K562 (cell line): ENCODE results near the gene ORM1. TPM values are rescaled to one million over a fixed set of nuclear protein-coding genes. Genes with fewer than 3 reads are reported as not detected.

Experiments
- ATAC-seq: fragments of 200-7000 bp; cut with Tn5 transposase; 3 replicates; pipeline ENCODE4 v1.9.1; 2020; ENCODE audit warnings: moderate library complexity
- BruUV-seq: library from RNA; stranded (reverse); fragments of 400-500 nt; replicated peaks from 2 replicates; lab custom pipeline; 2021; lab: Mats Ljungman, UMichigan
- CTCF ChIA-PET: fragments of 300-600 bp; formaldehyde crosslinking; extraction: SDS; loops from one replicate; lab custom pipeline; 2021; ENCODE audit warnings: low intra/inter-chr PET ratio; lab: Yijun Ruan, JAX
- POLR2A ChIA-PET: fragments of 300-600, 350-650 bp; sonication (Branson Sonifier 250); formaldehyde crosslinking; extraction: SDS; loops from one replicate; lab custom pipeline; 2021; ENCODE audit warnings: antibody characterized with exemption, inconsistent platforms; lab: Yijun Ruan, JAX
- DNase-seq, 4 experiments: peaks; one replicate each; pipeline versions ENCODE4 v3.0.0 to v3.0.0-alpha.2; 2011 to 2018; ENCODE audit warnings: low spot score in 3 of 4, mixed read lengths in 3 of 4; ENCODE audit errors: extremely low read depth in 1 of 4
- FAIRE-seq: peaks from 2 replicates; lab custom pipeline; 2011; peaks lifted over from hg19 to GRCh38; lab: Jason Lieb, UNC
- H2AFZ ChIP-seq: 2 replicates; pipeline ENCODE4 v1.6.0; 2011; ENCODE audit warnings: low read depth, low read length, control low read depth, inconsistent platforms
- H3K27ac ChIP-seq: fragments of 200-600 bp; 3 replicates; pipeline ENCODE4 v1.8.0; 2011; ENCODE audit warnings: low read depth, mild to moderate bottlenecking, control low read depth, inconsistent platforms, low read length, moderate library complexity, mixed read lengths; ENCODE audit errors: extremely low read depth
- H3K27me3 ChIP-seq, 2 experiments: fragments of 300-600 bp in 1 of 2; 2 replicates in 1 of 2; 3 replicates in 1 of 2; pipeline versions ENCODE4 v1.6.0 to v1.8.0; 2011; ENCODE audit warnings: inconsistent platforms in 2 of 2, low read length in 2 of 2, mild to moderate bottlenecking in 1 of 2, mixed read lengths in 1 of 2, moderate library complexity in 1 of 2; ENCODE audit not compliant: control insufficient read depth in 2 of 2, insufficient read depth in 2 of 2
- H3K36me3 ChIP-seq: fragments of 300-600 bp; 3 replicates; pipeline ENCODE4 v1.8.0; 2011; ENCODE audit warnings: mild to moderate bottlenecking, low read length, inconsistent platforms; ENCODE audit not compliant: control insufficient read depth, insufficient read depth
- H3K4me1 ChIP-seq, 2 experiments: fragments of 200-600 bp in 1 of 2; replicated peaks in 1 of 2; 2 replicates in 1 of 2; 3 replicates in 1 of 2; pipeline versions ENCODE4 v1.5.1 to v1.8.0; 2011; ENCODE audit warnings: inconsistent platforms in 2 of 2, low read length in 2 of 2, mild to moderate bottlenecking in 1 of 2, mixed read lengths in 1 of 2, moderate library complexity in 1 of 2; ENCODE audit not compliant: control insufficient read depth in 2 of 2, insufficient read depth in 2 of 2
- H3K4me2 ChIP-seq: 2 replicates; pipeline ENCODE4 v1.6.1; 2011; ENCODE audit warnings: low read length, control low read depth, inconsistent platforms, mixed read lengths; ENCODE audit not compliant: insufficient read depth
- H3K4me3 ChIP-seq: fragments of 200-600 bp; sonication (generic), shearing (Covaris generic); 2 replicates; pipeline ENCODE4 v1.5.1; 2016; ENCODE audit warnings: control low read depth, inconsistent platforms
- H3K79me2 ChIP-seq: fragments of 200-600 bp; 3 replicates; pipeline ENCODE4 v1.8.0; 2011; ENCODE audit warnings: low read length, inconsistent platforms; ENCODE audit not compliant: control insufficient read depth, insufficient read depth
- H3K9ac ChIP-seq, 2 experiments: 2 replicates each; pipeline versions ENCODE4 v1.6.0 to v1.6.1; 2011; ENCODE audit warnings: low read depth in 2 of 2, low read length in 2 of 2, control low read depth in 1 of 2, inconsistent platforms in 1 of 2, mild to moderate bottlenecking in 1 of 2, mixed read lengths in 1 of 2; ENCODE audit not compliant: insufficient read depth in 1 of 2
- H3K9me1 ChIP-seq: one replicate; pipeline ENCODE4 v1.6.0; 2011; ENCODE audit warnings: inconsistent platforms, mild to moderate bottlenecking, low read length, moderate library complexity; ENCODE audit not compliant: control insufficient read depth, insufficient read depth
- H3K9me3 ChIP-seq: replicated peaks from 2 replicates; pipeline ENCODE4 v1.5.1; 2011; ENCODE audit warnings: low read depth, low read length, inconsistent platforms; ENCODE audit not compliant: control insufficient read depth, insufficient read depth
- H4K20me1 ChIP-seq: replicated peaks from 2 replicates; pipeline ENCODE4 v1.6.1; 2011; ENCODE audit warnings: low read length, inconsistent platforms, mixed read lengths; ENCODE audit not compliant: control insufficient read depth, insufficient read depth
- ESRRA ChIP-seq: fragments of 450-650 bp; IDR thresholded peaks from 2 replicates; pipeline ENCODE4 v1.6.1; 2014; ENCODE audit warnings: low read depth, mild to moderate bottlenecking, moderate library complexity, borderline replicate concordance
- GABPB2 ChIP-seq: fragments of 250-450 bp; sonication (Bioruptor Pico); conservative IDR thresholded peaks from 2 replicates; pipeline ENCODE4 v1.5.1; 2021; ENCODE audit warnings: mild to moderate bottlenecking
- MAFK ChIP-seq: IDR thresholded peaks from 2 replicates; pipeline ENCODE4 v1.6.1; 2011; ENCODE audit warnings: low read length, improper control_type of control experiment
- POLR2G ChIP-seq: fragments of 200-400 bp; formaldehyde crosslinking; IDR thresholded peaks from 2 replicates; pipeline ENCODE4 v1.6.1; 2017; ENCODE audit warnings: low read depth, mild to moderate bottlenecking, antibody characterized with exemption, low read length, moderate library complexity
- PTBP1 ChIP-seq: fragments of 200-400 bp; formaldehyde crosslinking; IDR thresholded peaks from 2 replicates; pipeline ENCODE4 v1.6.1; 2017; ENCODE audit warnings: low read depth, low read length
- ZNF436 ChIP-seq: fragments of 250-450, 450-650 bp; sonication (Bioruptor Pico); formaldehyde crosslinking; IDR thresholded peaks from 2 replicates; pipeline ENCODE4 v1.7.0; 2020; ENCODE audit warnings: mild to moderate bottlenecking
- WGBS: fragments of 100-300 bp; shearing (Covaris generic); methylation state at CpG from one replicate; pipeline ENCODE4 v1.1.6; 2016; ENCODE audit warnings: low coverage, mixed read lengths; ENCODE audit not compliant: insufficient coverage; ENCODE audit errors: missing lambda C conversion rate; 5-methylcytosine and 5-hydroxymethylcytosine counted together
- in situ Hi-C: fragments of 300-500 bp; cut with MboI; formaldehyde crosslinking; loops from 4 replicates; pipeline ENCODE4 v1.15.0; 2018; ENCODE audit warnings: inconsistent platforms, mixed read lengths
- intact Hi-C: fragments of 100-400 bp; cut with micrococcal nuclease; formaldehyde crosslinking; loops from 2 replicates; pipeline ENCODE4 v1.14.2; 2022
- polyA plus RNA-seq, 8 experiments: library from polyadenylated mRNA; depleted of rRNA in 4 of 8; stranded (reverse) in 5 of 8; unstranded in 3 of 8; fragments of >200 nt; fragmentation: Nextera tagmentation in 2 of 8; fragmentation: Illumina TruSeq in 1 of 8; extraction: Ambion mirVana in 2 of 8; extraction: Trizol in 1 of 8; gene quantifications; 2 replicates each; pipeline versions ENCODE4 v1.2.1 to v1.2.3, GENCODE V29; 2011 to 2014; ENCODE audit warnings: inconsistent platforms in 1 of 8, missing spikeins in 1 of 8
- total RNA-seq, 7 experiments: library from RNA; depleted of rRNA in 6 of 7; stranded (reverse); fragments of >200 nt in 6 of 7; fragmentation: Illumina TruSeq in 2 of 7; extraction: Trizol in 2 of 7; gene quantifications; 2 replicates each; pipeline versions ENCODE4 v1.2.1 to v1.2.3, GENCODE V29; 2011 to 2021; ENCODE audit warnings: low replicate concordance in 1 of 7
- TF ChIP-seq, protein P1 (sequence below), 3 experiments: fragments of 200-800 bp in 1 of 3; fragments of 250-450 bp in 1 of 3; fragments of 450-650 bp in 1 of 3; sonication (Bioruptor Pico) in 1 of 3; sonication (Bioruptor generic) in 1 of 3; formaldehyde crosslinking in 1 of 3; IDR thresholded peaks; 2 replicates each; pipeline versions ENCODE4 v1.6.1 to v1.8.0; 2016 to 2022; ENCODE audit warnings: mild to moderate bottlenecking in 2 of 3, missing genetic modification characterization in 2 of 3, missing compliant biosample characterization in 1 of 3, moderate library complexity in 1 of 3

Gene ORM1
- total and polyA plus RNA-seq, 9 of the 15 experiments (the other 6 are each of a cell fraction or from before 2014, with no cell fraction given) = 2.9 TPM; not detected in 8

DNA sequence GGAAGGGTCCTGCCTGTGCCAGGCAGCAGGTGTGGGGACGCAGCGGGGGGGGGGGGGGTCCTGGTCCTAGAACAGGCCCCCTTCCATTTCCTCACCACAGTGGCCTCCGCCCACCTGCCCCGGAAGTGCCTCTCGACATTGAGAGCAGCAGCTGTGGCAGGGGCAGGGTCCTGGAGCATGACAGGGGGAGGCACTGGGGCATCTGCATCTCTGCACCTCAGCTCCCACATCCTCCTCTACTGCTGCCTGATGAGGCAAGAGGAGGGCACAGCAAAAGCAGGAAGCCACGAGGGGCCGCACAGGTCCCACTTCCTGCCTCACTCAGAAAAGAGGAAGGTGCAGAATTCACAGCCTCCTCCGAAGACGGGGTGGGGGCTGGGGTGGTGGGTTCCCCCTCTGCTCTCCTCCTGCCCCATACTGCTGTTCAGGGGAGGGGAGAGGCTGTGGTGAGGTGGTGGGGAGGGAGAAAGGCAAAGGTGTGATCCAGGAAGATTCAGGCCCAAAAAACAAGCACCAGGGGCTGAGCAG is 50.1 kb downstream of the ORM1 start (continued):
- TF ChIP-seq, protein P1, sequence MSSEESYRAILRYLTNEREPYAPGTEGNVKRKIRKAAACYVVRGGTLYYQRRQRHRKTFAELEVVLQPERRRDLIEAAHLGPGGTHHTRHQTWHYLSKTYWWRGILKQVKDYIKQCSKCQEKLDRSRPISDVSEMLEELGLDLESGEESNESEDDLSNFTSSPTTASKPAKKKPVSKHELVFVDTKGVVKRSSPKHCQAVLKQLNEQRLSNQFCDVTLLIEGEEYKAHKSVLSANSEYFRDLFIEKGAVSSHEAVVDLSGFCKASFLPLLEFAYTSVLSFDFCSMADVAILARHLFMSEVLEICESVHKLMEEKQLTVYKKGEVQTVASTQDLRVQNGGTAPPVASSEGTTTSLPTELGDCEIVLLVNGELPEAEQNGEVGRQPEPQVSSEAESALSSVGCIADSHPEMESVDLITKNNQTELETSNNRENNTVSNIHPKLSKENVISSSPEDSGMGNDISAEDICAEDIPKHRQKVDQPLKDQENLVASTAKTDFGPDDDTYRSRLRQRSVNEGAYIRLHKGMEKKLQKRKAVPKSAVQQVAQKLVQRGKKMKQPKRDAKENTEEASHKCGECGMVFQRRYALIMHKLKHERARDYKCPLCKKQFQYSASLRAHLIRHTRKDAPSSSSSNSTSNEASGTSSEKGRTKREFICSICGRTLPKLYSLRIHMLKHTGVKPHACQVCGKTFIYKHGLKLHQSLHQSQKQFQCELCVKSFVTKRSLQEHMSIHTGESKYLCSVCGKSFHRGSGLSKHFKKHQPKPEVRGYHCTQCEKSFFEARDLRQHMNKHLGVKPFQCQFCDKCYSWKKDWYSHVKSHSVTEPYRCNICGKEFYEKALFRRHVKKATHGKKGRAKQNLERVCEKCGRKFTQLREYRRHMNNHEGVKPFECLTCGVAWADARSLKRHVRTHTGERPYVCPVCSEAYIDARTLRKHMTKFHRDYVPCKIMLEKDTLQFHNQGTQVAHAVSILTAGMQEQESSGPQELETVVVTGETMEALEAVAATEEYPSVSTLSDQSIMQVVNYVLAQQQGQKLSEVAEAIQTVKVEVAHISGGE (CRISPR knock-in tag; IDR thresholded peaks at IDR 0.05) = peak in 1 of 3 experiments; percentile 68; a peak in 2 of 6 replicates
- TF ChIP-seq MAFK = no peak

- Histone ChIP-seq H2AFZ (no peak overlapping the region), H3K9me3 (no peaks in the 10 kb centered on the region), H3K9ac (no peak overlapping the region), H3K27ac (no peak overlapping the region), H3K79me2 (no peaks in the 10 kb centered on the region), H3K9me1 (no peaks in the 10 kb centered on the region), H3K4me1 (peaks cover 0 to 14% of the 10 kb centered on the region in 2 experiments; a peak in 2 of 5 replicates), H3K4me3 (no peak overlapping the region), H4K20me1 (no peaks in the 10 kb centered on the region; the same call in 1 of the 2 replicates), H3K27me3 (no peaks in the 10 kb centered on the region), H3K36me3 (no peaks in the 10 kb centered on the region), H3K4me2 (no peak overlapping the region)
- POLR2A ChIA-PET = interaction anchor here (0.6 to 1.1 kb wide), 2 partner anchors 9 to 25 kb away, joined by 3 to 6 read pairs; no protein-coding TSS in a partner anchor
- in situ Hi-C loops = no loop called here
- TF ChIP-seq ZNF436 (CRISPR knock-in tag) (no peak), GABPB2 (CRISPR knock-in tag) (no peak), POLR2G (0 out of 2 replicates have a peak, but pooled peaks have one; percentile 26), PTBP1 (no peak), ESRRA (peak; percentile 2; the same call in 1 of the 2 replicates)
- FAIRE-seq (no peak), DNase-seq (no peak), ATAC-seq (no peak)
- intact Hi-C loops = no loop called here
- no TSS peak for BruUV-seq
- CTCF ChIA-PET = no interaction called here
- 68% methylated on average over 14 of the region's 16 CpGs for whole genome bisulfite sequencing
Measured at GRCh38 chr9:114373960-114374730, 51.2 kb downstream of the ORM1 start.
